ENCODE data around the gene AFF4.

DNA sequence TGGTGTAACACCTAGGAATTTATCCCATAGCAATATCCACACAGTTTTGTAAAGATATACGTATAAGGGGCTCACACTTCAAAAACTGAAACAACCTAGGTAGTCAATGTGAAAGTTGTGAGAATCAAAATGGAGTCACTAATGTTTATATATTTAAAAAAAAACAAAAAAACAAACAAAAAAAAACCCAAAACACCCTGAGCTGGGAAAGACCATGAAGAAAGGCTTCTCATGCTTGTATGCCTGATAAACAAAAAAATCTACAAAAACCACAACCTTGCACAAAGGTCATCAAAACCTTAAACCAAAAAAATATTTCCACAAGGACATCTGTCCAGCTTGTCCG, 35.4 kb downstream of the AFF4 start:
- no peak for TF ChIP-seq SMC3 (IDR thresholded peaks at IDR 0.05; ENCODE audit: low read depth, low read length)
- TF ChIP-seq, protein P1, sequence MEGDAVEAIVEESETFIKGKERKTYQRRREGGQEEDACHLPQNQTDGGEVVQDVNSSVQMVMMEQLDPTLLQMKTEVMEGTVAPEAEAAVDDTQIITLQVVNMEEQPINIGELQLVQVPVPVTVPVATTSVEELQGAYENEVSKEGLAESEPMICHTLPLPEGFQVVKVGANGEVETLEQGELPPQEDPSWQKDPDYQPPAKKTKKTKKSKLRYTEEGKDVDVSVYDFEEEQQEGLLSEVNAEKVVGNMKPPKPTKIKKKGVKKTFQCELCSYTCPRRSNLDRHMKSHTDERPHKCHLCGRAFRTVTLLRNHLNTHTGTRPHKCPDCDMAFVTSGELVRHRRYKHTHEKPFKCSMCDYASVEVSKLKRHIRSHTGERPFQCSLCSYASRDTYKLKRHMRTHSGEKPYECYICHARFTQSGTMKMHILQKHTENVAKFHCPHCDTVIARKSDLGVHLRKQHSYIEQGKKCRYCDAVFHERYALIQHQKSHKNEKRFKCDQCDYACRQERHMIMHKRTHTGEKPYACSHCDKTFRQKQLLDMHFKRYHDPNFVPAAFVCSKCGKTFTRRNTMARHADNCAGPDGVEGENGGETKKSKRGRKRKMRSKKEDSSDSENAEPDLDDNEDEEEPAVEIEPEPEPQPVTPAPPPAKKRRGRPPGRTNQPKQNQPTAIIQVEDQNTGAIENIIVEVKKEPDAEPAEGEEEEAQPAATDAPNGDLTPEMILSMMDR (IDR thresholded peaks at IDR 0.05), result no peak
- TF ChIP-seq POLR2AphosphoS5 (IDR thresholded peaks at IDR 0.05; ENCODE audit: low read depth, low read length), result no peak
- TF ChIP-seq YY1 (IDR thresholded peaks at IDR 0.05; ENCODE audit: low read depth), result no peak
- TF ChIP-seq MXI1 (IDR thresholded peaks at IDR 0.05; ENCODE audit: low read depth, low read length), result no peak
- TF ChIP-seq SIN3A (IDR thresholded peaks at IDR 0.05; ENCODE audit: borderline replicate concordance, low read depth, low read length), result no peak
- TF ChIP-seq JUND (IDR thresholded peaks at IDR 0.05), result no peak
- no peak for TF ChIP-seq GATA2 (CRISPR knock-in tag; IDR thresholded peaks at IDR 0.05)
